ENCODE measurements around the gene CEP63. TPM values are rescaled to one million over a fixed set of nuclear protein-coding genes. Genes with fewer than 3 reads are reported as not detected.

The CEP63 gene
- polyA plus RNA-seq, 1 donor from 2014 or later = 14.1 TPM

GRCh38 chr3:134590766-134591165 is 104.9 kb downstream of the CEP63 start:
- Histone ChIP-seq H3K27me3 (ENCODE audit: insufficient read depth, low read depth, low read length) (no peaks in the 10 kb centered on the region), H3K4me3 (ENCODE audit: low read length) (no peak overlapping the region), H3F3A (ENCODE audit: insufficient read depth, low read length, poor library complexity, severe bottlenecking) (no peaks in the 10 kb centered on the region), H3K4me2 (ENCODE audit: low read length) (no peak overlapping the region), H2AFZ (ENCODE audit: low read depth, low read length) (no peak overlapping the region), H3K79me2 (replicated peaks; ENCODE audit: insufficient read depth, low read length) (no peaks in the 10 kb centered on the region), H3K27ac (ENCODE audit: low read length) (no peak overlapping the region), H4K20me1 (ENCODE audit: insufficient read depth) (no peaks in the 10 kb centered on the region), H3K9me2 (ENCODE audit: insufficient read depth, low read length) (no peaks in the 10 kb centered on the region), H3K9me3 (ENCODE audit: low read length) (no peaks in the 10 kb centered on the region), H3K36me3 (ENCODE audit: insufficient read depth, low read length) (no peaks in the 10 kb centered on the region), H3K9ac (ENCODE audit: low read length) (no peak overlapping the region)
- no peak for TF ChIP-seq RAD21 (conservative IDR thresholded peaks at IDR 0.05)
- TF ChIP-seq, protein P1, sequence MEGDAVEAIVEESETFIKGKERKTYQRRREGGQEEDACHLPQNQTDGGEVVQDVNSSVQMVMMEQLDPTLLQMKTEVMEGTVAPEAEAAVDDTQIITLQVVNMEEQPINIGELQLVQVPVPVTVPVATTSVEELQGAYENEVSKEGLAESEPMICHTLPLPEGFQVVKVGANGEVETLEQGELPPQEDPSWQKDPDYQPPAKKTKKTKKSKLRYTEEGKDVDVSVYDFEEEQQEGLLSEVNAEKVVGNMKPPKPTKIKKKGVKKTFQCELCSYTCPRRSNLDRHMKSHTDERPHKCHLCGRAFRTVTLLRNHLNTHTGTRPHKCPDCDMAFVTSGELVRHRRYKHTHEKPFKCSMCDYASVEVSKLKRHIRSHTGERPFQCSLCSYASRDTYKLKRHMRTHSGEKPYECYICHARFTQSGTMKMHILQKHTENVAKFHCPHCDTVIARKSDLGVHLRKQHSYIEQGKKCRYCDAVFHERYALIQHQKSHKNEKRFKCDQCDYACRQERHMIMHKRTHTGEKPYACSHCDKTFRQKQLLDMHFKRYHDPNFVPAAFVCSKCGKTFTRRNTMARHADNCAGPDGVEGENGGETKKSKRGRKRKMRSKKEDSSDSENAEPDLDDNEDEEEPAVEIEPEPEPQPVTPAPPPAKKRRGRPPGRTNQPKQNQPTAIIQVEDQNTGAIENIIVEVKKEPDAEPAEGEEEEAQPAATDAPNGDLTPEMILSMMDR (IDR thresholded peaks at IDR 0.05; ENCODE audit: poor library complexity, severe bottlenecking) = no peak
- TF ChIP-seq REST (IDR thresholded peaks at IDR 0.05; ENCODE audit: borderline replicate concordance) = no peak
- no peak for TF ChIP-seq EZH2 (IDR thresholded peaks at IDR 0.05; ENCODE audit: borderline replicate concordance, insufficient read depth, low read length, poor library complexity, severe bottlenecking)

DNA sequence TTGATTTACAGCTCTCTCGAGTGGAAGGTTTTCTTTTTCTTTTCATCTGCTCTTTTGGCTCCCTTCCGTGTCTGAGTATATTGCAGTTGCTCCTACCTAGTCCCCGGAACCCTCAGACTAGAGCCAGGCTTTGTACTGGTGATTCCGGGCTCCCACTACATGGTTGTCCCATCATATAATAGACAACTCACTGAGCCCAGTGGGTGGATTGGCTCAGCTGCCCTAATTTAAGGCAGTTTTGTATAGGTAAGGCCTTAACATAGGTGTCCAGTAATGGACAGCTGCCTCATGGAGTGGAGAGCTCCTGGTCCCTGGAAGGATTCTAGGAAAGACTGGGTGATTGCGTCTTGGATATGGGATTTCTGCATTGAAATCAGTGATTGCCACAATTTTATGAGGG is 106.9 kb downstream of the CEP63 start:
- no peaks in the 10 kb centered on the region for H3K9me2 ChIP-seq (ENCODE audit: insufficient read depth, low read length)
- no peaks in the 10 kb centered on the region for H4K20me1 ChIP-seq (ENCODE audit: insufficient read depth)
- no peaks in the 10 kb centered on the region for H3K36me3 ChIP-seq (ENCODE audit: insufficient read depth, low read length)
- H3K27me3 ChIP-seq (ENCODE audit: insufficient read depth, low read depth, low read length) = no peaks in the 10 kb centered on the region
- H3K4me3 ChIP-seq (ENCODE audit: low read length) = no peak overlapping the region
- no peaks in the 10 kb centered on the region for H3K9me3 ChIP-seq (ENCODE audit: low read length)
- no peak overlapping the region for H3K4me2 ChIP-seq (ENCODE audit: low read length)
- H3K79me2 ChIP-seq (replicated peaks; ENCODE audit: insufficient read depth, low read length) = no peaks in the 10 kb centered on the region
- no peak overlapping the region for H3K9ac ChIP-seq (ENCODE audit: low read length)
- no peak for TF ChIP-seq EP300 (conservative IDR thresholded peaks at IDR 0.05; ENCODE audit: poor library complexity, severe bottlenecking)
- no peak for TF ChIP-seq TAF1 (IDR thresholded peaks at IDR 0.05; ENCODE audit: low read depth)
- no peak for TF ChIP-seq MXI1 (conservative IDR thresholded peaks at IDR 0.05; ENCODE audit: poor library complexity, severe bottlenecking)
- no peak for TF ChIP-seq POLR2AphosphoS5 (IDR thresholded peaks at IDR 0.05)
- no peak for TF ChIP-seq REST (IDR thresholded peaks at IDR 0.05; ENCODE audit: borderline replicate concordance)
- TF ChIP-seq, protein P1 (IDR thresholded peaks at IDR 0.05; ENCODE audit: poor library complexity, severe bottlenecking) = no peak
- TF ChIP-seq SMC3 (conservative IDR thresholded peaks at IDR 0.05; ENCODE audit: poor library complexity) = no peak
- TF ChIP-seq EZH2 (IDR thresholded peaks at IDR 0.05; ENCODE audit: borderline replicate concordance, insufficient read depth, low read length, poor library complexity, severe bottlenecking) = no peak
- no peak for TF ChIP-seq RAD21 (conservative IDR thresholded peaks at IDR 0.05)
- no peak overlapping the region for H2AFZ ChIP-seq (ENCODE audit: low read depth, low read length)
- H3F3A ChIP-seq (ENCODE audit: insufficient read depth, low read length, poor library complexity, severe bottlenecking) = no peaks in the 10 kb centered on the region
- H3K27ac ChIP-seq (ENCODE audit: low read length) = no peak overlapping the region
